ENCODE results near the gene SUCNR1.

- TF ChIP-seq CTCF (conservative IDR thresholded peaks at IDR 0.05; ENCODE audit: low read depth, low read length) (no peak), EZH2 (IDR thresholded peaks at IDR 0.05; ENCODE audit: borderline replicate concordance, low read depth, low read length, poor library complexity, severe bottlenecking) (no peak)
Observed at GRCh38 chr3:151880416-151880690, 6.9 kb downstream of the SUCNR1 start.
